ENCODE measurements around the gene RABGAP1L. TPM values are rescaled to one million over a fixed set of nuclear protein-coding genes. Genes with fewer than 3 reads are reported as not detected.

The RABGAP1L gene
- total RNA-seq, 2 donors from 2014 or later: 148 to 174 TPM

DNA sequence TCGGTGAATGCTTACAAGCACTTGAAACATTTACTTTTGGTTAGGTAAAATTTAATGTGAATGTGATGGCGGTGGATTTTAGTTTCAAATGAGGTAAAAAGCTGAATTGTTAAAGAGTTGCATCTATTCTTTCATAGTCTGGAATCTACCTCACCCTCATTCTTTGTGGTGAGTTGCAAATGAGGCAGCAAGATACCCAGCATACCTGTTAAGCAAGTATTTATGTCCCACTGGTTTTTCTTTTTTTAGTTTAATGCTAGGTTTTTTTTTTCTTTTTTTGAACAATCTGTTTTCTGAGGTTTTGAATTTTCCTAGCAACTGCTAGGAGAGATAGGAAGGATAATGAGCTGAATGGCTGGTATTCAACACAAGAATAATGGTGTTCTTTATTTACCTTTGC, 712.6 kb downstream of the RABGAP1L start:
- no peak for DNase-seq (ENCODE audit: low spot score)
- Histone ChIP-seq H3K4me3 (no peak overlapping the region), H3K27me3 (no peaks in the 10 kb centered on the region), H3K36me3 (no peaks in the 10 kb centered on the region), H3K4me1 (peaks cover 0 to 14% of the 10 kb centered on the region in 2 donors), H3K27ac (no peak overlapping the region), H3K9me3 (no peaks in the 10 kb centered on the region)
- TF ChIP-seq, protein P1, sequence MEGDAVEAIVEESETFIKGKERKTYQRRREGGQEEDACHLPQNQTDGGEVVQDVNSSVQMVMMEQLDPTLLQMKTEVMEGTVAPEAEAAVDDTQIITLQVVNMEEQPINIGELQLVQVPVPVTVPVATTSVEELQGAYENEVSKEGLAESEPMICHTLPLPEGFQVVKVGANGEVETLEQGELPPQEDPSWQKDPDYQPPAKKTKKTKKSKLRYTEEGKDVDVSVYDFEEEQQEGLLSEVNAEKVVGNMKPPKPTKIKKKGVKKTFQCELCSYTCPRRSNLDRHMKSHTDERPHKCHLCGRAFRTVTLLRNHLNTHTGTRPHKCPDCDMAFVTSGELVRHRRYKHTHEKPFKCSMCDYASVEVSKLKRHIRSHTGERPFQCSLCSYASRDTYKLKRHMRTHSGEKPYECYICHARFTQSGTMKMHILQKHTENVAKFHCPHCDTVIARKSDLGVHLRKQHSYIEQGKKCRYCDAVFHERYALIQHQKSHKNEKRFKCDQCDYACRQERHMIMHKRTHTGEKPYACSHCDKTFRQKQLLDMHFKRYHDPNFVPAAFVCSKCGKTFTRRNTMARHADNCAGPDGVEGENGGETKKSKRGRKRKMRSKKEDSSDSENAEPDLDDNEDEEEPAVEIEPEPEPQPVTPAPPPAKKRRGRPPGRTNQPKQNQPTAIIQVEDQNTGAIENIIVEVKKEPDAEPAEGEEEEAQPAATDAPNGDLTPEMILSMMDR (IDR thresholded peaks at IDR 0.05): no peak

DNA sequence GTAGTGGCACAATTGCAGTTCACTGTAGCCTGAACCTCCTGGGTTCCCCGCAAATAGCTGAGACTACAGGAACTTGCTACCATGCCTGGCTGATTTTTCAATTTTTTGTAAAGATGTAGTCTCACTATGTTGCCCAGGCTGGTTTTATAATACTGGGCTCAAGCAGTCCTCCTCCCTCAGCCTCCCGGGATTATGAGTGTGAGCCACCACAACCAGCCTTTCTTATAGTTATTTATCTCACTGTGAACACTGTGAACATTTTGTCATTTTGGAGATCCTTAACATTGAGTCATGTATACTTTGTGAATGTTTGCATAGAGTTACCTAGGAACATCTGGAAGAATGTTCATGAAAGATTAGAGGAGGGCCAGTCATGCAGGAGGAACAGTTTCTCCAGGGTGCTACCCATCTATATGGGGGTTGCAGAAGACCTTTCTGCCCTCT, 713.3 kb downstream of the RABGAP1L start:
- Histone ChIP-seq H3K27me3 (no peaks in the 10 kb centered on the region), H3K4me3 (no peak overlapping the region), H3K36me3 (no peaks in the 10 kb centered on the region), H3K27ac (no peak overlapping the region), H3K9me3 (no peaks in the 10 kb centered on the region), H3K4me1 (peaks cover 0 to 20% of the 10 kb centered on the region in 2 donors)
- TF ChIP-seq, protein P1 (IDR thresholded peaks at IDR 0.05): no peak
- no peak for DNase-seq (ENCODE audit: low spot score)

DNA sequence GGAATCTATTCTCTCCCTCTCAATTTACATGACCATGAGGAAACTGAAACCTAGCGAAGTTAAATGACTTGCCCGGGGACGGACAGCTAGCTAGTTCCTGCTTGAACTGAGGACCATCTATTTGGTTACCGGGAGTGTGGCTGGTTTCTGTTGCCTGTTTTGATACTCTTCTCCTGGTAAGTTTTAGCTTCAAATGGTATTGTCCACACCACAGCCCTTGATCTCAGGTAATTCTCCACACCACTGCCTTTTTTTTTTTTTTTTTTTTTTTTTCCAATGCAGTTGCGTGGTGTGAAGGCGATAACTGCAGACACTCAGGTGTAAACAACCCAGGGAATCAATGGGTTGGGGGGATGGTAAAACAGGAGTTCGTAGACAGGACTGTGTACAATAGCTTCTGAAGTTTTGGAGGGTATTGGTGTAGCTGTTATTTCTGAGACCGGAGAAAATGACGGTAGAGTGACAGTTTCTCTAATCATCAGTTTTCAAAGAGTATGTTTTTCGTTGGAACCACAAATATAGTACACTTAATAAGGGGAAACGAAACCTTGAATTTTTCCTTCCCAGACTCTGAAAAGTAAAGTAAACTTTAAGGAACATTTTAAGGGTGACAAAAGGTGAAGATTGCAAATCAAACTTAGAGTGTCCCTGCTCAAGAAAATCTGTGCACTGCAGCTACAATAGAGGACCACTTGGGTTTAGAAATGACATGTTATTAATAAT, 715.2 kb downstream of the RABGAP1L start:
- H3K9me3 ChIP-seq: no peaks in the 10 kb centered on the region
- no peak overlapping the region for H3K4me3 ChIP-seq
- no peak for DNase-seq (ENCODE audit: low spot score)
- H3K36me3 ChIP-seq: no peaks in the 10 kb centered on the region
- no peaks in the 10 kb centered on the region for H3K27me3 ChIP-seq
- TF ChIP-seq, protein P1 (IDR thresholded peaks at IDR 0.05): no peak
- H3K4me1 ChIP-seq: peaks cover 0 to 20% of the 10 kb centered on the region in 2 donors
- no peak overlapping the region for H3K27ac ChIP-seq

DNA sequence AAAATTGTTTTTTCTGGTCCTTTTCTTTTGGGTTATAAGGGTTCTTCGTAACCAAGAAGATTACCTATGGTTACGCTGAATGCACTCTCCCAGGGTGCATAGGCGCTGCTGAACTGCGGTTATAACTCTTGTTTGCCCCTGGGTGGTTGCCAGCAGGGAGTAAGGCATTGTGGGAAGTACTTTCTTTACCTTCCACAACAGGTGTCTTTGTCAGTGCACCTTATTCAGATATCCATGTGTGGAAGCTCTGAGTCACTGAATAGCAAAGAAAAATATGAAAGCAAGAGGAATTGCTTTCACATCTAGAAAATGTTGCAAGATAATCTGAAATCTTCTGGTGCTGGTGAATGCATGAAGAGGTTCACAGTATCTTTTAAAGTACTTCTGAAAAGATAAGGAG, 716.0 kb downstream of the RABGAP1L start:
- H3K36me3 ChIP-seq: no peaks in the 10 kb centered on the region
- no peak overlapping the region for H3K4me3 ChIP-seq
- H3K27me3 ChIP-seq: no peaks in the 10 kb centered on the region
- no peak for DNase-seq (ENCODE audit: low spot score)
- TF ChIP-seq, protein P1 (IDR thresholded peaks at IDR 0.05): no peak
- H3K4me1 ChIP-seq: peaks cover 0 to 20% of the 10 kb centered on the region in 2 donors
- no peaks in the 10 kb centered on the region for H3K9me3 ChIP-seq
- H3K27ac ChIP-seq: no peak overlapping the region

DNA sequence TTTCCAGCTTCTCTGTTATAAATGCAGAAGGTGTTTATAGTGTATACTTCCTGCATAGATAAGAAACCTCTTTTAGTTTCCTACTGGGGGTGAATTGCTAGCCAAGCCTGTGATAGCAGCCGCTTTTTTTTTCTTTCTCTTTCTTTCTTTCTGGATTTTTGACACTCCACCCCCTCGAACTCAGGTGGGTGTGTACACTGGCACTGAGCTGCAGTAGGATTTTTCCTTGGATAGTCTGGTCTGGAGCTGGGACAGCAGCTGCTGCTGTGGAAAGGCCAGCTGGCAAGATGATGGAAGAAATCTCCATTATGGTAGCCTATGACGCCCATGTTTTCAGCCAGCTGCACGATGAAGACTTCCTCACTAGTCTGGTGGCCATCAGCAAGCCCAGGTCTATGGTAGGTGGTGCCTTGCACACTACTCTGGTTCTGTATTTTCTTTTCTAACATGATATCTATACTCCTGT, 717.9 kb downstream of the RABGAP1L start:
- Histone ChIP-seq H3K27me3 (no peaks in the 10 kb centered on the region), H3K9me3 (no peaks in the 10 kb centered on the region), H3K36me3 (no peaks in the 10 kb centered on the region), H3K27ac (no peak overlapping the region), H3K4me1 (peaks cover 0 to 20% of the 10 kb centered on the region in 2 donors), H3K4me3 (no peak overlapping the region)
- TF ChIP-seq, protein P1 (IDR thresholded peaks at IDR 0.05): no peak
- DNase-seq (ENCODE audit: low spot score): no peak
